Adrenal gland (tissue), 5 donors: ENCODE measurements around the gene OR10A5.

ENCODE experiments used
- POLR2A ChIP-seq, 2 donors: fragments of 450-650 bp; IDR thresholded peaks; one replicate each; pipeline ENCODE4 v1.6.1; 2017; ENCODE audit warnings: antibody characterized with exemption in 2 of 2, mild to moderate bottlenecking in 2 of 2, moderate library complexity in 1 of 2
- TF ChIP-seq, protein P1 (sequence below), 6 experiments: fragments of 450-650 bp in 4 of 6; fragments of 200-600 bp in 2 of 6; sonication (generic) in 1 of 6; IDR thresholded peaks; 1 replicate in 5 of 6; 2 replicates in 1 of 6; pipeline versions ENCODE4 v1.5.1 to v1.8.0; 2016 to 2021; ENCODE audit warnings: antibody characterized with exemption in 6 of 6, mild to moderate bottlenecking in 2 of 6, moderate library complexity in 1 of 6
- donor health status: DM: no; HTN: no; CAD: no.

DNA sequence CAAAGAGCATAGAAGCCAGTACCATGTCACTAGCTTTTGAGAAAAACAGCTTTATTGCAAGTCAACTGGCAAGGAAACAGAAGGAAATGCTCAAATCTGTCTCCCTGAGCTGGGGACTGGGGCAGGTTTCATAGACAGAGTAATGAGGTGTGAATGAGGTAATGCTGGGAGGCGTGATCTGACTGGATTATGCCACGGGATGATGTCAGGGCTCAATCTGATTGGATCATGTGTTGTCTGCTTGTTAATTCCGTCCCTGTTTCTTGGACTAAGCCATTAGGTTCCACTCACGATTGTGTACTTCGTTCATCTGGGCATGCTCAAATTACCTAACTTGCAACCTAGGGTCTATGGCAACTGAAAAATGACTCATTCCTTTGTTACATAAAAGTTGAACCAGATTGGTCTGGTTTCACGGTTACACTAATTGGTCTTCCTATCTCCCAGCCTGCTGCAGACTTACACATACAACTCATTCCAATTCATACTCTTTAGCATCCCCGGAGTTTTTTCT, 20.2 kb upstream of the OR10A5 start:
- TF ChIP-seq, protein P1, sequence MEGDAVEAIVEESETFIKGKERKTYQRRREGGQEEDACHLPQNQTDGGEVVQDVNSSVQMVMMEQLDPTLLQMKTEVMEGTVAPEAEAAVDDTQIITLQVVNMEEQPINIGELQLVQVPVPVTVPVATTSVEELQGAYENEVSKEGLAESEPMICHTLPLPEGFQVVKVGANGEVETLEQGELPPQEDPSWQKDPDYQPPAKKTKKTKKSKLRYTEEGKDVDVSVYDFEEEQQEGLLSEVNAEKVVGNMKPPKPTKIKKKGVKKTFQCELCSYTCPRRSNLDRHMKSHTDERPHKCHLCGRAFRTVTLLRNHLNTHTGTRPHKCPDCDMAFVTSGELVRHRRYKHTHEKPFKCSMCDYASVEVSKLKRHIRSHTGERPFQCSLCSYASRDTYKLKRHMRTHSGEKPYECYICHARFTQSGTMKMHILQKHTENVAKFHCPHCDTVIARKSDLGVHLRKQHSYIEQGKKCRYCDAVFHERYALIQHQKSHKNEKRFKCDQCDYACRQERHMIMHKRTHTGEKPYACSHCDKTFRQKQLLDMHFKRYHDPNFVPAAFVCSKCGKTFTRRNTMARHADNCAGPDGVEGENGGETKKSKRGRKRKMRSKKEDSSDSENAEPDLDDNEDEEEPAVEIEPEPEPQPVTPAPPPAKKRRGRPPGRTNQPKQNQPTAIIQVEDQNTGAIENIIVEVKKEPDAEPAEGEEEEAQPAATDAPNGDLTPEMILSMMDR (IDR thresholded peaks at IDR 0.05), result no peak
- no peak for TF ChIP-seq POLR2A (IDR thresholded peaks at IDR 0.05)
